A549 (cell line): ENCODE data around the gene LHX2. TPM values are rescaled to one million over a fixed set of nuclear protein-coding genes. Genes with fewer than 3 reads are reported as not detected.

Experiments
- ATAC-seq, 2 experiments: fragments of 200-7000 bp in 1 of 2; fragments of >200 bp in 1 of 2; cut with Nextera tagmentation in 1 of 2; cut with Tn5 transposase in 1 of 2; 3 replicates each; pipeline versions ENCODE4 v1.8.0 to v1.9.1; 2018 to 2020; ENCODE audit warnings: mild to moderate bottlenecking in 1 of 2, moderate library complexity in 1 of 2
- CTCF ChIA-PET: fragments of 300-600 bp; sonication (Branson Sonifier 250); formaldehyde crosslinking; extraction: SDS; loops from one replicate; lab custom pipeline; 2021; ENCODE audit warnings: antibody characterized with exemption, inconsistent platforms; lab: Yijun Ruan, JAX
- POLR2A ChIA-PET: fragments of 350-600 bp; formaldehyde crosslinking; extraction: SDS; loops from one replicate; lab custom pipeline; 2021; ENCODE audit warnings: antibody characterized with exemption, inconsistent platforms; lab: Yijun Ruan, JAX
- DNase-seq, 2 experiments: peaks; one replicate each; pipeline versions ENCODE4 v3.0.0 to v3.0.0-alpha.2; 2011 to 2016; ENCODE audit warnings: low read depth in 1 of 2, low spot score in 1 of 2
- FAIRE-seq: peaks from 2 replicates; lab custom pipeline; 2011; peaks lifted over from hg19 to GRCh38; lab: Jason Lieb, UNC
- H3K27ac ChIP-seq, 2 experiments: fragments of >200 bp; sonication (Bioruptor Twin); formaldehyde crosslinking; 3 replicates each; pipeline ENCODE4 v1.5.1; 2016 to 2017
- H3K4me1 ChIP-seq: fragments of >200 bp; sonication (Bioruptor Twin); formaldehyde crosslinking; 3 replicates; pipeline ENCODE4 v1.6.1; 2016
- H3K4me2 ChIP-seq: fragments of >200 bp; sonication (Bioruptor Twin); formaldehyde crosslinking; 3 replicates; pipeline ENCODE4 v1.6.1; 2016
- H3K4me3 ChIP-seq: fragments of >200 bp; sonication (Bioruptor Twin); formaldehyde crosslinking; 3 replicates; pipeline ENCODE4 v1.5.1; 2016
- H3K9me3 ChIP-seq: fragments of >200 bp; sonication (Bioruptor Twin); formaldehyde crosslinking; 3 replicates; pipeline ENCODE4 v1.6.1; 2016
- BHLHE40 ChIP-seq: IDR thresholded peaks from 2 replicates; pipeline ENCODE4 v1.6.1; 2012; ENCODE audit warnings: low read depth, low read length, inconsistent platforms
- CEBPB ChIP-seq, 2 experiments: fragments of >200 bp in 1 of 2; sonication (Bioruptor Twin) in 1 of 2; formaldehyde crosslinking in 1 of 2; IDR thresholded peaks; 2 replicates each; pipeline ENCODE4 v1.6.1; 2012 to 2016
- EHF ChIP-seq: fragments of 250-450 bp; sonication (Bioruptor Pico); IDR thresholded peaks from 2 replicates; pipeline ENCODE4 v1.5.0; 2020; ENCODE audit warnings: mild to moderate bottlenecking
- ELK1 ChIP-seq: fragments of 150-350 bp; IDR thresholded peaks from 2 replicates; pipeline ENCODE4 v1.6.1; 2014; ENCODE audit warnings: low read depth, mild to moderate bottlenecking, low read length
- EP300 ChIP-seq, 2 experiments: fragments of >200 bp; sonication (Bioruptor Twin); formaldehyde crosslinking; IDR thresholded peaks; 2 replicates in 1 of 2; 3 replicates in 1 of 2; pipeline ENCODE4 v1.6.1; 2016 to 2017
- ESRRA ChIP-seq: fragments of 150-350 bp; IDR thresholded peaks from 2 replicates; pipeline ENCODE4 v1.6.1; 2014; ENCODE audit warnings: mild to moderate bottlenecking, low read length, borderline replicate concordance
- FOSL2 ChIP-seq, 2 experiments: fragments of 450-650 bp in 1 of 2; fragments of >200 bp in 1 of 2; sonication (Bioruptor Twin) in 1 of 2; formaldehyde crosslinking; IDR thresholded peaks; 2 replicates each; pipeline versions ENCODE4 v1.5.0 to v1.6.1; 2016 to 2020; ENCODE audit warnings: mild to moderate bottlenecking in 1 of 2, moderate library complexity in 1 of 2
- JUN ChIP-seq, 2 experiments: fragments of >200 bp; sonication (Bioruptor Twin); formaldehyde crosslinking; IDR thresholded peaks; 2 replicates in 1 of 2; 3 replicates in 1 of 2; pipeline ENCODE4 v1.6.1; 2016 to 2017
- KDM1A ChIP-seq: fragments of 200-600 bp; sonication (generic); IDR thresholded peaks from 2 replicates; pipeline ENCODE4 v1.6.1; 2016; ENCODE audit warnings: low read depth, mild to moderate bottlenecking
- KDM5A ChIP-seq: fragments of 200-600 bp; sonication (generic); IDR thresholded peaks from 2 replicates; pipeline ENCODE4 v1.6.1; 2016; ENCODE audit warnings: antibody characterized with exemption, mild to moderate bottlenecking
- MAZ ChIP-seq: fragments of 150-350 bp; IDR thresholded peaks from 2 replicates; pipeline ENCODE4 v1.6.1; 2014; ENCODE audit warnings: antibody characterized with exemption, low read depth, low read length, borderline replicate concordance
- MYC ChIP-seq: IDR thresholded peaks from 2 replicates; pipeline ENCODE4 v1.6.1; 2012; ENCODE audit warnings: mild to moderate bottlenecking, inconsistent platforms, low read length, improper control_type of control experiment, borderline replicate concordance
- NR3C1 ChIP-seq: fragments of >200 bp; sonication (Bioruptor Twin); formaldehyde crosslinking; IDR thresholded peaks from 3 replicates; pipeline ENCODE4 v1.6.1; 2017
- PHF8 ChIP-seq: fragments of 200-600 bp; sonication (generic); IDR thresholded peaks from 2 replicates; pipeline ENCODE4 v1.6.1; 2016; ENCODE audit warnings: low read depth, mild to moderate bottlenecking, antibody characterized with exemption, moderate library complexity, borderline replicate concordance
- RCOR1 ChIP-seq: fragments of 150-350 bp; IDR thresholded peaks from 2 replicates; pipeline ENCODE4 v1.6.1; 2014; ENCODE audit warnings: antibody characterized with exemption, low read length, low read depth
- RFX5 ChIP-seq: fragments of 450-650 bp; IDR thresholded peaks from 2 replicates; pipeline ENCODE4 v1.7.1; 2014; ENCODE audit warnings: antibody characterized with exemption, mild to moderate bottlenecking, moderate library complexity
- SREBF2 ChIP-seq: fragments of 450-650 bp; IDR thresholded peaks from 2 replicates; pipeline ENCODE4 v1.6.1; 2014; ENCODE audit warnings: mild to moderate bottlenecking, moderate library complexity
- TP53 ChIP-seq: fragments of 250-450 bp; sonication (Bioruptor Pico); IDR thresholded peaks from 2 replicates; pipeline ENCODE4 v1.5.0; 2021; ENCODE audit warnings: mild to moderate bottlenecking, moderate library complexity
- ZFP36 ChIP-seq: fragments of 450-650 bp; IDR thresholded peaks from 2 replicates; pipeline ENCODE4 v1.6.1; 2014; ENCODE audit warnings: borderline replicate concordance; ENCODE audit not compliant: partially characterized antibody
- ZNF302 ChIP-seq: fragments of 250-450 bp; sonication (Bioruptor Pico); IDR thresholded peaks from 2 replicates; pipeline ENCODE4 v1.9.0; 2021; ENCODE audit warnings: inconsistent platforms, mild to moderate bottlenecking, moderate library complexity
- ZSCAN20 ChIP-seq: fragments of 250-450 bp; sonication (Bioruptor Pico); IDR thresholded peaks from 2 replicates; pipeline ENCODE4 v1.8.0; 2022; ENCODE audit warnings: mild to moderate bottlenecking, moderate library complexity
- WGBS: methylation state at CpG from one replicate; pipeline ENCODE4 v1.1.6; 2017; ENCODE audit errors: missing lambda C conversion rate; 5-methylcytosine and 5-hydroxymethylcytosine counted together
- polyA plus RNA-seq, 4 experiments: library from polyadenylated mRNA; depleted of rRNA in 3 of 4; stranded (reverse); fragments of >200 nt; fragmentation: RNase III in 1 of 4; extraction: RNeasy Plus Mini Kit Qiagen cat#74134 plus additional on column Dnase treatment in 1 of 4; gene quantifications; 2 replicates in 3 of 4; 3 replicates in 1 of 4; pipeline ENCODE4 v1.2.3, GENCODE V29; 2011 to 2017
- TF ChIP-seq, protein P1 (sequence below): fragments of 450-650 bp; IDR thresholded peaks from 2 replicates; pipeline ENCODE4 v1.6.1; 2014; ENCODE audit warnings: antibody characterized with exemption

Gene LHX2
- polyA plus RNA-seq, 2 of the 4 experiments (the other 2 are of a cell fraction), result 2.4 to 4.4 TPM

DNA sequence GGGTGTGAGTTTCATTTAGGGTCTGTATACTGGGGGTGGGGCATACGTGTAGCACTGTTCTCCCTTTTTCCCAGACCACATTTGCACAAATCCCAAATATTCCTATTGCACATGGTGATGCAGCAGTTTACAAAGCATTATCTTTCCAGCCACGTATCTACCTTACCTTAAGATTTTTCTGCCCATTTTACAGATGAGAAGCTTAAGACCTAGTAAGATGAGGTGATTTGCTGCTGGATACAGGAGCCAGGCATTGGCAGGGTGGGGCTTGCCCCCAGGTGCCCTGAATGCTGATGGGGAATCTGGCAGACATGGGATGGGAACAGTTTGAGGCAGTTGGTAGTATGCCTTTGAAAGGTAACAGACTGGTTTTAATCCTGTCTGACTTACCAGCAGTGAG is 12.5 kb downstream of the LHX2 start:
- WGBS, result 62% methylated on average over 2 of the region's 2 CpGs
- POLR2A ChIA-PET, result no interaction called here
- ATAC-seq, result no peak

GRCh38 chr9:124029617-124030016 is 18.0 kb downstream of the LHX2 start:
- 83% methylated on average over 12 of the region's 12 CpGs for WGBS
- H3K4me2 ChIP-seq, result no peak overlapping the region
- ATAC-seq (no peak), DNase-seq (no peak), FAIRE-seq (no peak)
- no peak overlapping the region for H3K4me3 ChIP-seq
- POLR2A ChIA-PET, result no interaction called here
- CTCF ChIA-PET, result interaction anchor here (1.6 kb wide), 2 partner anchors 11 to 12 kb away, joined by 4 to 6 read pairs; no protein-coding TSS in a partner anchor
- H3K4me1 ChIP-seq, result no peaks in the 10 kb centered on the region
- no peak for TF ChIP-seq JUN (IDR thresholded peaks at IDR 0.05)
- no peak for TF ChIP-seq KDM5A
- no peak for TF ChIP-seq ELK1
- TF ChIP-seq FOSL2 (IDR thresholded peaks at IDR 0.05), result no peak
- TF ChIP-seq FOSL2 (CRISPR knock-in tag; IDR thresholded peaks at IDR 0.05), result no peak
- TF ChIP-seq PHF8, result no peak
- no peak overlapping the region for H3K27ac ChIP-seq
- no peaks in the 10 kb centered on the region for H3K9me3 ChIP-seq

More for the DNA sequence above, 12.5 kb downstream of the LHX2 start:
- Histone ChIP-seq H3K4me2 (no peak overlapping the region), H3K9me3 (no peaks in the 10 kb centered on the region), H3K4me3 (no peak overlapping the region), H3K4me1 (no peaks in the 10 kb centered on the region), H3K27ac (no peak overlapping the region)
- no peak for DNase-seq
- FAIRE-seq, result no peak
- CTCF ChIA-PET, result interaction anchor here (0.8 to 2.3 kb wide), 3 partner anchors 12 to 480 kb away, joined by 3 to 11 read pairs (median 4); no protein-coding TSS in a partner anchor
- TF ChIP-seq EP300 (IDR thresholded peaks at IDR 0.05), result no peak
- TF ChIP-seq NR3C1, result no peak
- no peak for TF ChIP-seq ZFP36
- TF ChIP-seq SREBF2, result no peak
- no peak for TF ChIP-seq TP53 (CRISPR knock-in tag)
- TF ChIP-seq ZSCAN20, result no peak
- TF ChIP-seq ZNF302, result no peak
- TF ChIP-seq MYC, result no peak
- TF ChIP-seq, protein P1, sequence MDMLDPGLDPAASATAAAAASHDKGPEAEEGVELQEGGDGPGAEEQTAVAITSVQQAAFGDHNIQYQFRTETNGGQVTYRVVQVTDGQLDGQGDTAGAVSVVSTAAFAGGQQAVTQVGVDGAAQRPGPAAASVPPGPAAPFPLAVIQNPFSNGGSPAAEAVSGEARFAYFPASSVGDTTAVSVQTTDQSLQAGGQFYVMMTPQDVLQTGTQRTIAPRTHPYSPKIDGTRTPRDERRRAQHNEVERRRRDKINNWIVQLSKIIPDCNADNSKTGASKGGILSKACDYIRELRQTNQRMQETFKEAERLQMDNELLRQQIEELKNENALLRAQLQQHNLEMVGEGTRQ, result no peak

- no peak overlapping the region for H3K4me2 ChIP-seq
- CTCF ChIA-PET, result interaction anchor here (1.0 to 1.6 kb wide), 2 partner anchors 10 to 11 kb away, joined by 3 to 6 read pairs; no protein-coding TSS in a partner anchor
- no peak for DNase-seq
These were observed 19.4 kb downstream of the LHX2 start for GRCh38 chr9:124030969-124031451.

GRCh38 chr9:124032247-124032646 is 20.7 kb downstream of the LHX2 start:
- TF ChIP-seq RCOR1, result no peak
- no peak for TF ChIP-seq MAZ
- no peak for TF ChIP-seq ELK1
- no peak for TF ChIP-seq KDM1A
- no peak for TF ChIP-seq KDM5A
- no peak for TF ChIP-seq CEBPB (IDR thresholded peaks at IDR 0.05)
- no peak for TF ChIP-seq SREBF2
- no peak for TF ChIP-seq ESRRA
- no peak for TF ChIP-seq ZSCAN20
- TF ChIP-seq RFX5, result no peak
- TF ChIP-seq BHLHE40, result no peak
- no peak overlapping the region for H3K4me3 ChIP-seq
- no peak for ATAC-seq
- H3K4me1 ChIP-seq, result no peaks in the 10 kb centered on the region
- H3K9me3 ChIP-seq, result no peaks in the 10 kb centered on the region
- CTCF ChIA-PET, result interaction anchor here (0.7 to 0.9 kb wide), 2 partner anchors 9 to 136 kb away, joined by 3 read pairs; no protein-coding TSS in a partner anchor
- FAIRE-seq, result no peak
- no peak overlapping the region for H3K4me2 ChIP-seq
- DNase-seq, result no peak
- POLR2A ChIA-PET, result no interaction called here
- H3K27ac ChIP-seq, result no peak overlapping the region
- WGBS, result 91% methylated on average over 24 of the region's 24 CpGs

More at GRCh38 chr9:124030969-124031451, 19.4 kb downstream of the LHX2 start:
- ATAC-seq (no peak), FAIRE-seq (no peak)
- no peaks in the 10 kb centered on the region for H3K9me3 ChIP-seq
- POLR2A ChIA-PET, result interaction anchor here (0.7 kb wide), 1 partner anchor 162 kb away, joined by 3 read pairs; no protein-coding TSS in a partner anchor
- no peaks in the 10 kb centered on the region for H3K4me1 ChIP-seq
- TF ChIP-seq EHF (CRISPR knock-in tag) (no peak), EP300 (IDR thresholded peaks at IDR 0.05) (no peak), JUN (IDR thresholded peaks at IDR 0.05) (no peak)
- H3K27ac ChIP-seq, result no peak overlapping the region
- no peak overlapping the region for H3K4me3 ChIP-seq
- WGBS, result 92% methylated on average over 16 of the region's 16 CpGs
